ENCODE data around the gene ELAPOR1. TPM values are rescaled to one million over a fixed set of nuclear protein-coding genes. Genes with fewer than 3 reads are reported as not detected.

Gene ELAPOR1
- polyA plus RNA-seq, 1 experiment: 2.3 TPM

GRCh38 chr1:109091078-109091838 lies 22.7 kb upstream of the ELAPOR1 start:
- Histone ChIP-seq H3K36me3 (ENCODE audit: control insufficient read depth, insufficient read depth, low read length) (no peaks in the 10 kb centered on the region), H3K4me3 (ENCODE audit: low read depth, low read length) (peak overlapping the region; percentile 86), H3K27me3 (ENCODE audit: control insufficient read depth, insufficient read depth, low read length) (no peaks in the 10 kb centered on the region)
- no peak for TF ChIP-seq CTCF (IDR thresholded peaks at IDR 0.05; ENCODE audit: insufficient read depth, low read depth, low read length)
- ChIA-PET POLR2A (interaction anchor here (0.6 to 1.2 kb wide), 4 partner anchors 9 to 581 kb away, joined by 3 to 5 read pairs (median 4); partner anchors contain the start of gene WDR47), CTCF (interaction anchor here (0.9 to 2.3 kb wide), 6 partner anchors 9 to 64 kb away, joined by 3 to 13 read pairs (median 4); a partner anchor contains a TSS)
- DNase-seq (ENCODE audit: low read depth): no peak

GRCh38 chr1:109091839-109092193 lies 22.1 kb upstream of the ELAPOR1 start:
- DNase-seq (ENCODE audit: low read depth): no peak
- H3K36me3 ChIP-seq (ENCODE audit: control insufficient read depth, insufficient read depth, low read length): no peaks in the 10 kb centered on the region
- peak overlapping the region; percentile 86 for H3K4me3 ChIP-seq (ENCODE audit: low read depth, low read length)
- no peaks in the 10 kb centered on the region for H3K27me3 ChIP-seq (ENCODE audit: control insufficient read depth, insufficient read depth, low read length)
- ChIA-PET POLR2A (interaction anchor here (0.6 to 1.2 kb wide), 3 partner anchors 8 to 580 kb away, joined by 3 to 5 read pairs (median 3); partner anchors contain the start of gene WDR47), CTCF (interaction anchor here (0.9 to 2.3 kb wide), 4 partner anchors 8 to 63 kb away, joined by 3 to 13 read pairs (median 6); a partner anchor contains a TSS)
- no peak for TF ChIP-seq CTCF (IDR thresholded peaks at IDR 0.05; ENCODE audit: insufficient read depth, low read depth, low read length)

- no peaks in the 10 kb centered on the region for H3K27me3 ChIP-seq (ENCODE audit: control insufficient read depth, insufficient read depth, low read length)
- no peak for DNase-seq (ENCODE audit: low read depth)
- no peak overlapping the region for H3K4me3 ChIP-seq (ENCODE audit: low read depth, low read length)
- ChIA-PET CTCF (no interaction called here), POLR2A (interaction anchor here (0.6 kb wide), 1 partner anchor 326 kb away, joined by 4 read pairs; no protein-coding TSS in a partner anchor)
- H3K36me3 ChIP-seq (ENCODE audit: control insufficient read depth, insufficient read depth, low read length): no peaks in the 10 kb centered on the region
- TF ChIP-seq CTCF (IDR thresholded peaks at IDR 0.05; ENCODE audit: insufficient read depth, low read depth, low read length): no peak
Measured at GRCh38 chr1:109094377-109094803, 19.5 kb upstream of the ELAPOR1 start.

- ChIA-PET CTCF (no interaction called here), POLR2A (no interaction called here)
- H3K27me3 ChIP-seq (ENCODE audit: control insufficient read depth, insufficient read depth, low read length): no peaks in the 10 kb centered on the region
- no peak for DNase-seq (ENCODE audit: low read depth)
- TF ChIP-seq CTCF (IDR thresholded peaks at IDR 0.05; ENCODE audit: insufficient read depth, low read depth, low read length): no peak
- no peaks in the 10 kb centered on the region for H3K36me3 ChIP-seq (ENCODE audit: control insufficient read depth, insufficient read depth, low read length)
- no peak overlapping the region for H3K4me3 ChIP-seq (ENCODE audit: low read depth, low read length)
Measured at GRCh38 chr1:109094871-109095270, 19.0 kb upstream of the ELAPOR1 start.

- CTCF ChIA-PET: interaction anchor here (0.8 kb wide), 1 partner anchor 13 kb away, joined by 3 read pairs; no protein-coding TSS in a partner anchor
- TF ChIP-seq CTCF (IDR thresholded peaks at IDR 0.05; ENCODE audit: insufficient read depth, low read depth, low read length): no peak
- no peak overlapping the region for H3K4me3 ChIP-seq (ENCODE audit: low read depth, low read length)
- H3K27me3 ChIP-seq (ENCODE audit: control insufficient read depth, insufficient read depth, low read length): no peaks in the 10 kb centered on the region
- POLR2A ChIA-PET: no interaction called here
- no peak for DNase-seq (ENCODE audit: low read depth)
- H3K36me3 ChIP-seq (ENCODE audit: control insufficient read depth, insufficient read depth, low read length): no peaks in the 10 kb centered on the region
Measured at GRCh38 chr1:109095631-109096030, 18.3 kb upstream of the ELAPOR1 start.

Data from BJ (cell line).